Colonic mucosa (tissue), 4 donors: ENCODE data around the gene POLR1G. TPM values are rescaled to one million over a fixed set of nuclear protein-coding genes. Genes with fewer than 3 reads are reported as not detected.

ENCODE experiments used
- DNase-seq: peaks from one replicate; pipeline ENCODE4 v3.0.0-alpha.2; 2020
- H3K27ac ChIP-seq: fragments of 200-600 bp; one replicate; pipeline ENCODE4 v1.8.0; 2021
- H3K27me3 ChIP-seq: fragments of 200-600 bp; one replicate; pipeline ENCODE4 v1.8.0; 2021
- H3K36me3 ChIP-seq: fragments of 200-600 bp; one replicate; pipeline ENCODE4 v1.8.0; 2021
- H3K4me1 ChIP-seq: fragments of 200-600 bp; one replicate; pipeline ENCODE4 v1.8.0; 2021; ENCODE audit warnings: mild to moderate bottlenecking
- H3K4me3 ChIP-seq: fragments of 200-600 bp; one replicate; pipeline ENCODE4 v1.8.0; 2021
- H3K9ac ChIP-seq, 2 donors: one replicate each; pipeline ENCODE4 v1.7.0; 2013; ENCODE audit warnings: control low read depth in 2 of 2, low read depth in 2 of 2, low read length in 2 of 2
- H3K9me3 ChIP-seq: fragments of 200-600 bp; one replicate; pipeline ENCODE4 v1.8.0; 2021
- intact Hi-C: fragments of 100-400 bp; cut with DNase I; formaldehyde crosslinking; loops from one replicate; pipeline ENCODE4 v1.14.1; 2022
- total RNA-seq, 2 donors: library from RNA; stranded (reverse); fragmentation: NEBNext Ultra II Directional in 1 of 2; extraction: Animal tissue kit (Norgen Biotek cat#: 25700) in 1 of 2; gene quantifications; one replicate each; pipeline ENCODE4 v1.2.1, GENCODE V29; 2021
- TF ChIP-seq, protein P1 (sequence below): fragments of 200-600 bp; IDR thresholded peaks from one replicate; pipeline ENCODE4 v1.8.0; 2022; ENCODE audit warnings: antibody characterized with exemption, mild to moderate bottlenecking
- donor health status: healthy.
- donor health status: DM: no; HTN: no; CAD: no.
- donor health status: DM: no; HTN: no; CAD: no.

POLR1G gene
- total RNA-seq, 2 donors from 2014 or later = 2.0 to 8.5 TPM

- no peaks in the 10 kb centered on the region for H3K9me3 ChIP-seq
- DNase-seq = no peak
- TF ChIP-seq, protein P1, sequence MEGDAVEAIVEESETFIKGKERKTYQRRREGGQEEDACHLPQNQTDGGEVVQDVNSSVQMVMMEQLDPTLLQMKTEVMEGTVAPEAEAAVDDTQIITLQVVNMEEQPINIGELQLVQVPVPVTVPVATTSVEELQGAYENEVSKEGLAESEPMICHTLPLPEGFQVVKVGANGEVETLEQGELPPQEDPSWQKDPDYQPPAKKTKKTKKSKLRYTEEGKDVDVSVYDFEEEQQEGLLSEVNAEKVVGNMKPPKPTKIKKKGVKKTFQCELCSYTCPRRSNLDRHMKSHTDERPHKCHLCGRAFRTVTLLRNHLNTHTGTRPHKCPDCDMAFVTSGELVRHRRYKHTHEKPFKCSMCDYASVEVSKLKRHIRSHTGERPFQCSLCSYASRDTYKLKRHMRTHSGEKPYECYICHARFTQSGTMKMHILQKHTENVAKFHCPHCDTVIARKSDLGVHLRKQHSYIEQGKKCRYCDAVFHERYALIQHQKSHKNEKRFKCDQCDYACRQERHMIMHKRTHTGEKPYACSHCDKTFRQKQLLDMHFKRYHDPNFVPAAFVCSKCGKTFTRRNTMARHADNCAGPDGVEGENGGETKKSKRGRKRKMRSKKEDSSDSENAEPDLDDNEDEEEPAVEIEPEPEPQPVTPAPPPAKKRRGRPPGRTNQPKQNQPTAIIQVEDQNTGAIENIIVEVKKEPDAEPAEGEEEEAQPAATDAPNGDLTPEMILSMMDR = no peak
- H3K4me1 ChIP-seq = no peaks in the 10 kb centered on the region
- intact Hi-C loops = no loop called here
- H3K9ac ChIP-seq = no peak overlapping the region
- H3K36me3 ChIP-seq = no peaks in the 10 kb centered on the region
- no peaks in the 10 kb centered on the region for H3K27me3 ChIP-seq
- H3K4me3 ChIP-seq = no peak overlapping the region
- H3K27ac ChIP-seq = no peak overlapping the region
Measured at GRCh38 chr19:45413497-45413896, 7.1 kb downstream of the POLR1G start.

GRCh38 chr19:45414468-45414867, 8.0 kb downstream of the POLR1G start:
- Histone ChIP-seq H3K36me3 (no peaks in the 10 kb centered on the region), H3K4me3 (no peak overlapping the region), H3K4me1 (no peaks in the 10 kb centered on the region), H3K27ac (no peak overlapping the region), H3K27me3 (no peaks in the 10 kb centered on the region), H3K9me3 (no peaks in the 10 kb centered on the region), H3K9ac (no peak overlapping the region)
- TF ChIP-seq, protein P1 = no peak
- DNase-seq = no peak
- intact Hi-C loops = no loop called here

- no peak for DNase-seq
- Histone ChIP-seq H3K9me3 (no peaks in the 10 kb centered on the region), H3K36me3 (no peaks in the 10 kb centered on the region), H3K27ac (no peak overlapping the region), H3K4me1 (no peaks in the 10 kb centered on the region), H3K27me3 (no peaks in the 10 kb centered on the region), H3K4me3 (no peak overlapping the region), H3K9ac (no peak overlapping the region)
- intact Hi-C loops = no loop called here
- TF ChIP-seq, protein P1 = no peak
Measured at GRCh38 chr19:45417151-45417550, 10.7 kb downstream of the POLR1G start.

DNA sequence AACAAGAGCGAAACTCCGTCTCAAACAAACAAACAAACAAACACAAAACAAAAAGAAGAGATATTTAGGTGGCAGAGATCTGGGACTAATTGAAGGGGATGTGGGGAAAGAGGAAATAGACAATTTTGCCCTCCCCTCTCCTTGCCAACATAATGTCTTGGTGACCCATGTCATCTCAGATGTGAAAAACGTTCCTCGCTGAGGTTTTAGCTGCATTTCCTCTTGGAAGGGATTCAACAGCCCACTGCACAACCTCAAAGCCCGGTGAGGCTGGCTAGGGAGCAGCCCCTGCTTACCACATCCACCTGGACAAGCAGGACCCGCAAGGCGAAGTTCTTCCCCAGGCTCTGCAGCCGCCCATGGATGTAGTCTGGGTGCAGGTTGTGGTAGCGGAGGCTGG, 12.4 kb downstream of the POLR1G start:
- Histone ChIP-seq H3K9me3 (no peaks in the 10 kb centered on the region), H3K27ac (no peak overlapping the region), H3K4me1 (no peaks in the 10 kb centered on the region), H3K4me3 (no peak overlapping the region), H3K27me3 (no peaks in the 10 kb centered on the region), H3K9ac (no peak overlapping the region), H3K36me3 (no peaks in the 10 kb centered on the region)
- TF ChIP-seq, protein P1 = no peak
- no peak for DNase-seq
- intact Hi-C loops = no loop called here

DNA sequence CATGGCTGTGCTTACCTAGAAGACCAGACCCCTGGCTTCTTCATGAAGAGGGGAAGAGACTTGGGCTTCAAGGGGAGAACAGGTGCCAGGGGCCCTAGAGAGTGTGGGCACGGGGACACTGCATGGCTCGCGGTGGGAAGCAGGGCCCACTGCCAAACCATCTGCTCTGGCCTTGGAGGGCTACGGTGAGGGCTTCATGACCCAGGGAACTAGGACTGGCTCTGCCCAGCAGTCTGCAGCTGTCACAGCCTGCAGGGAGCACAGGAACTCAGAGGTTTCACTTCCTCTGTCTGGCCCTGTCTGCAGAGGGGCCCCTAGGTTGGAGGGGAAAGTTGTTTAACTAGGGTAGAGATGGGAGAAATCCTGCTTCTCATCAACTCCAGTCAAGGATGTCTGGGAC, 13.0 kb downstream of the POLR1G start:
- Histone ChIP-seq H3K9ac (no peak overlapping the region), H3K9me3 (no peaks in the 10 kb centered on the region), H3K27me3 (no peaks in the 10 kb centered on the region), H3K27ac (no peak overlapping the region), H3K4me1 (no peaks in the 10 kb centered on the region), H3K4me3 (no peak overlapping the region), H3K36me3 (no peaks in the 10 kb centered on the region)
- TF ChIP-seq, protein P1 = no peak
- intact Hi-C loops = no loop called here
- no peak for DNase-seq

- H3K27me3 ChIP-seq = no peaks in the 10 kb centered on the region
- no peak overlapping the region for H3K4me3 ChIP-seq
- no peak for DNase-seq
- TF ChIP-seq, protein P1 = no peak
- no peak overlapping the region for H3K27ac ChIP-seq
- H3K4me1 ChIP-seq = no peaks in the 10 kb centered on the region
- intact Hi-C loops = no loop called here
- no peak overlapping the region for H3K9ac ChIP-seq
- no peaks in the 10 kb centered on the region for H3K9me3 ChIP-seq
- H3K36me3 ChIP-seq = no peaks in the 10 kb centered on the region
Measured at GRCh38 chr19:45419895-45420294, 13.5 kb downstream of the POLR1G start.
